ENCODE measurements around the gene SCPEP1. TPM values are rescaled to one million over a fixed set of nuclear protein-coding genes. Genes with fewer than 3 reads are reported as not detected.

Gene SCPEP1
- total RNA-seq, 1 experiment from 2014 or later = 29.6 TPM

DNA sequence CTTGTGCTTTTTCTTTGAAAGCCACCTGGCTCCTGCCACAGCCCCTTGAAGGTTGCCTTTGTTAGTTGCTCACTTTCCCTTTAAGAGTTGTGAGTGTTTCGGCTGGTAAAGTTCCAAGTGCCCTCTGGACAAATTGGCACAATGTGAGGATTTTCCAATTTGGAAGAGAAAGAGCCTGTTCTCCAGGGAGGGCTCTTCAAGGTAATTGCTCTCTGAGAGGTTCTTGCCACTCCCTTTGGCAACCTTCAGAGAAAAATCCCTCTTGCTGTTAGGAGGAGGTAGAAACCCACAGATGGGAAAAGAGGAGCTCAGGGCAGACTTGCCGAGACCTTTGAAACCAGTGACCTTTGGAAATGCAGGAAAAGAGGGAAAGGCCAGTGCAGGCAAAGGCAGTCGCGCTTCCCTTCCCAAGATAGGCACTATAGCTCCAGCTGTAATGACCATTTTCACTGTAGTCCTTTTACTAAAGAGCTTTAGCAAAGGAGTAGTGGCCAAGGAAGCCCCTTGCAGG is 58.1 kb downstream of the SCPEP1 start:
- H3K9ac ChIP-seq (ENCODE audit: extremely low read depth, insufficient read length, low read length) = no peak overlapping the region
- no peak overlapping the region for H3K14ac ChIP-seq (ENCODE audit: insufficient read depth, low read length)
- no CpG with 5 or more reads among the region's 4 CpGs for WGBS (ENCODE audit: extremely low coverage, insufficient read length, low lambda C conversion rate)
- no peak overlapping the region for H3K23ac ChIP-seq (ENCODE audit: insufficient read length, low read depth, low read length)
- H4K91ac ChIP-seq (ENCODE audit: insufficient read length, low read depth, low read length) = no peak overlapping the region
- peaks cover 39 to 41% of the 10 kb centered on the region in 2 experiments for H3K4me1 Mint-ChIP-seq
- H2BK20ac ChIP-seq (ENCODE audit: low read depth, low read length, poor library complexity, severe bottlenecking) = no peak overlapping the region
- H3K4me2 ChIP-seq (ENCODE audit: insufficient read depth, insufficient read length, low read length) = no peak overlapping the region
- no peak overlapping the region for H2AK5ac ChIP-seq (ENCODE audit: insufficient read length, low read length)
- peaks cover 1% of the 10 kb centered on the region for H3K27me3 Mint-ChIP-seq (ENCODE audit: low read depth)
- DNase-seq = no peak
- no peak overlapping the region for H3K56ac ChIP-seq (ENCODE audit: insufficient read length, low read depth, low read length)
- H3K27ac ChIP-seq (ENCODE audit: insufficient read length, low read depth, low read length) = no peak overlapping the region
- H3K79me2 ChIP-seq (ENCODE audit: insufficient read depth, low read length) = no peaks in the 10 kb centered on the region
- no peak overlapping the region for H2BK12ac ChIP-seq (ENCODE audit: insufficient read length, low read depth, low read length)
- H2BK120ac ChIP-seq (ENCODE audit: low read depth, low read length, poor library complexity, severe bottlenecking) = no peak overlapping the region
- no peak overlapping the region for H2AFZ ChIP-seq (ENCODE audit: low read length)
- H3K27me3 ChIP-seq (ENCODE audit: insufficient read depth, low read length) = no peaks in the 10 kb centered on the region
- H4K8ac ChIP-seq (replicated peaks; ENCODE audit: insufficient read length, low read depth, low read length) = no peak overlapping the region
- no peaks in the 10 kb centered on the region for H3K9me3 Mint-ChIP-seq
- no peak overlapping the region for H3K4me3 Mint-ChIP-seq
- H3K79me1 ChIP-seq (ENCODE audit: insufficient read depth, low read depth, low read length, poor library complexity, severe bottlenecking) = no peaks in the 10 kb centered on the region
- no peaks in the 10 kb centered on the region for H3K23me2 ChIP-seq (ENCODE audit: insufficient read length, low read depth, low read length, poor library complexity, severe bottlenecking)
- TF ChIP-seq, protein P1, sequence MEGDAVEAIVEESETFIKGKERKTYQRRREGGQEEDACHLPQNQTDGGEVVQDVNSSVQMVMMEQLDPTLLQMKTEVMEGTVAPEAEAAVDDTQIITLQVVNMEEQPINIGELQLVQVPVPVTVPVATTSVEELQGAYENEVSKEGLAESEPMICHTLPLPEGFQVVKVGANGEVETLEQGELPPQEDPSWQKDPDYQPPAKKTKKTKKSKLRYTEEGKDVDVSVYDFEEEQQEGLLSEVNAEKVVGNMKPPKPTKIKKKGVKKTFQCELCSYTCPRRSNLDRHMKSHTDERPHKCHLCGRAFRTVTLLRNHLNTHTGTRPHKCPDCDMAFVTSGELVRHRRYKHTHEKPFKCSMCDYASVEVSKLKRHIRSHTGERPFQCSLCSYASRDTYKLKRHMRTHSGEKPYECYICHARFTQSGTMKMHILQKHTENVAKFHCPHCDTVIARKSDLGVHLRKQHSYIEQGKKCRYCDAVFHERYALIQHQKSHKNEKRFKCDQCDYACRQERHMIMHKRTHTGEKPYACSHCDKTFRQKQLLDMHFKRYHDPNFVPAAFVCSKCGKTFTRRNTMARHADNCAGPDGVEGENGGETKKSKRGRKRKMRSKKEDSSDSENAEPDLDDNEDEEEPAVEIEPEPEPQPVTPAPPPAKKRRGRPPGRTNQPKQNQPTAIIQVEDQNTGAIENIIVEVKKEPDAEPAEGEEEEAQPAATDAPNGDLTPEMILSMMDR (conservative IDR thresholded peaks at IDR 0.05) = no peak
- no peak overlapping the region for H3K4ac ChIP-seq (ENCODE audit: low read depth, low read length)
- no peak overlapping the region for H3K18ac ChIP-seq (ENCODE audit: insufficient read length, low read depth, low read length)
- no peak overlapping the region for H3T11ph ChIP-seq (ENCODE audit: low read length)
- H3K27ac Mint-ChIP-seq = no peak overlapping the region
- H2BK5ac ChIP-seq (ENCODE audit: insufficient read length, low read length) = no peak overlapping the region
- no peak overlapping the region for H4K5ac ChIP-seq (ENCODE audit: insufficient read length, low read depth, low read length)
- peaks cover 4% of the 10 kb centered on the region; the same call in 1 of the 2 replicates for H3K4me1 ChIP-seq (ENCODE audit: insufficient read depth, low read length)
- H2BK15ac ChIP-seq (ENCODE audit: low read depth, low read length) = no peak overlapping the region
- no peaks in the 10 kb centered on the region for H3K9me3 ChIP-seq (ENCODE audit: control insufficient read depth, low read depth, low read length)
- no peaks in the 10 kb centered on the region for H4K20me1 ChIP-seq (ENCODE audit: control insufficient read depth, insufficient read depth, insufficient read length)
- H3K36me3 Mint-ChIP-seq (ENCODE audit: insufficient read depth in 1 of 3, low read depth in 3 of 3) = no peaks in the 10 kb centered on the region
